ENCODE data around the gene FLT1.

FLT1 gene

GRCh38 chr13:28529836-28530235, 34.9 kb upstream of the FLT1 start:
- ChIA-PET CTCF (interaction anchor here (0.6 to 0.7 kb wide), 2 partner anchors 62 to 354 kb away, joined by 3 read pairs; no protein-coding TSS in a partner anchor), POLR2A (no interaction called here)
- TF ChIP-seq HOXA7 (CRISPR knock-in tag; IDR thresholded peaks at IDR 0.05; ENCODE audit: borderline replicate concordance) (no peak), ZNF391 (tag by site-specific recombination; IDR thresholded peaks at IDR 0.05; ENCODE audit: borderline replicate concordance, low read depth) (no peak), PRDM10 (tag by site-specific recombination; IDR thresholded peaks at IDR 0.05) (no peak), ZNF112 (tag by site-specific recombination; IDR thresholded peaks at IDR 0.05) (no peak), GFI1B (tag by site-specific recombination; IDR thresholded peaks at IDR 0.05) (no peak), IKZF3 (tag by site-specific recombination; IDR thresholded peaks at IDR 0.05) (no peak), KLF1 (tag by site-specific recombination; IDR thresholded peaks at IDR 0.05) (no peak)
- no peaks in the 10 kb centered on the region for H3K36me3 ChIP-seq (ENCODE audit: control insufficient read depth in 2 of 2, insufficient read depth in 1 of 2, low read length in 2 of 2)
- no peak overlapping the region for H3K4me3 ChIP-seq (ENCODE audit: low read depth, low read length)
- no peaks in the 10 kb centered on the region for H3K9me3 ChIP-seq (ENCODE audit: control insufficient read depth, insufficient read depth, low read depth, low read length)
- H3K4me1 ChIP-seq (ENCODE audit: control insufficient read depth, insufficient read depth, low read length) = no peaks in the 10 kb centered on the region
- no peak overlapping the region for H3K27ac ChIP-seq (ENCODE audit: extremely low read depth, low read depth, low read length)

DNA sequence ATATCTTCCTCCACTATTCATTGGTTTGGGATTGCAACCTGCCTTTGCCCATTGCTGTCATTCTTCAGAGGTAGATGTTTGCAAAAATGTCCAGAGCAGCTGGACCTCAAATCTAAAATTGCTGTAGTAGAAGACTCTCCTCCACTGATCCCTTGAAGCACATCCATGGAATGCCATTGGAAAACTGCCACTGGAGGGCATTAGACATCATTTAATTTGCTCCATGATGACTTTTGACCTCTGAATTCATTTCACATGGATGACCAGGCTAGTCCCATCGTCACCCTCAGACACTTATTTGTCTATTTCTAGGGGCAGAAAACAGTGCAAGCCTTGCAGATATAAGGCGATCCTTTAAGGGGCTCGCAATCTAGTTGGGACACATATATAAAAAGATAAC, 33.9 kb upstream of the FLT1 start:
- TF ChIP-seq SP3 (tag by site-specific recombination; IDR thresholded peaks at IDR 0.05) (no peak), KLF8 (tag by site-specific recombination; IDR thresholded peaks at IDR 0.05) (no peak), ZFP69B (tag by site-specific recombination; IDR thresholded peaks at IDR 0.05) (no peak), REPIN1 (tag by site-specific recombination; IDR thresholded peaks at IDR 0.05; ENCODE audit: low read depth) (no peak), ZNF248 (tag by site-specific recombination; IDR thresholded peaks at IDR 0.05) (no peak), GLI4 (tag by site-specific recombination; IDR thresholded peaks at IDR 0.05) (no peak), ZNF311 (tag by site-specific recombination; IDR thresholded peaks at IDR 0.05; ENCODE audit: borderline replicate concordance) (no peak), ZNF626 (tag by site-specific recombination; IDR thresholded peaks at IDR 0.05) (no peak), ZNF133 (tag by site-specific recombination; IDR thresholded peaks at IDR 0.05) (no peak), GLIS1 (tag by site-specific recombination; IDR thresholded peaks at IDR 0.05) (no peak)
- TF ChIP-seq, protein P1, sequence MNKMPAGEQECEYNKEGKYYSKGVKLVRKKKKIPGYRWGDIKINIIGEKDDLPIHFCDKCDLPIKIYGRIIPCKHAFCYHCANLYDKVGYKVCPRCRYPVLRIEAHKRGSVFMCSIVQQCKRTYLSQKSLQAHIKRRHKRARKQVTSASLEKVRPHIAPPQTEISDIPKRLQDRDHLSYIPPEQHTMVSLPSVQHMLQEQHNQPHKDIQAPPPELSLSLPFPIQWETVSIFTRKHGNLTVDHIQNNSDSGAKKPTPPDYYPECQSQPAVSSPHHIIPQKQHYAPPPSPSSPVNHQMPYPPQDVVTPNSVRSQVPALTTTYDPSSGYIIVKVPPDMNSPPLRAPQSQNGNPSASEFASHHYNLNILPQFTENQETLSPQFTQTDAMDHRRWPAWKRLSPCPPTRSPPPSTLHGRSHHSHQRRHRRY (tag by site-specific recombination; IDR thresholded peaks at IDR 0.05) = no peak
- TF ChIP-seq, protein P2, sequence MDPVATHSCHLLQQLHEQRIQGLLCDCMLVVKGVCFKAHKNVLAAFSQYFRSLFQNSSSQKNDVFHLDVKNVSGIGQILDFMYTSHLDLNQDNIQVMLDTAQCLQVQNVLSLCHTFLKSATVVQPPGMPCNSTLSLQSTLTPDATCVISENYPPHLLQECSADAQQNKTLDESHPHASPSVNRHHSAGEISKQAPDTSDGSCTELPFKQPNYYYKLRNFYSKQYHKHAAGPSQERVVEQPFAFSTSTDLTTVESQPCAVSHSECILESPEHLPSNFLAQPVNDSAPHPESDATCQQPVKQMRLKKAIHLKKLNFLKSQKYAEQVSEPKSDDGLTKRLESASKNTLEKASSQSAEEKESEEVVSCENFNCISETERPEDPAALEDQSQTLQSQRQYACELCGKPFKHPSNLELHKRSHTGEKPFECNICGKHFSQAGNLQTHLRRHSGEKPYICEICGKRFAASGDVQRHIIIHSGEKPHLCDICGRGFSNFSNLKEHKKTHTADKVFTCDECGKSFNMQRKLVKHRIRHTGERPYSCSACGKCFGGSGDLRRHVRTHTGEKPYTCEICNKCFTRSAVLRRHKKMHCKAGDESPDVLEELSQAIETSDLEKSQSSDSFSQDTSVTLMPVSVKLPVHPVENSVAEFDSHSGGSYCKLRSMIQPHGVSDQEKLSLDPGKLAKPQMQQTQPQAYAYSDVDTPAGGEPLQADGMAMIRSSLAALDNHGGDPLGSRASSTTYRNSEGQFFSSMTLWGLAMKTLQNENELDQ (tag by site-specific recombination; IDR thresholded peaks at IDR 0.05; ENCODE audit: low read depth) = no peak
- Histone ChIP-seq H3K9me3 (ENCODE audit: control insufficient read depth, insufficient read depth, low read depth, low read length) (no peaks in the 10 kb centered on the region), H3K4me3 (ENCODE audit: low read depth, low read length) (no peak overlapping the region), H3K27ac (ENCODE audit: extremely low read depth, low read depth, low read length) (no peak overlapping the region), H3K36me3 (ENCODE audit: control insufficient read depth in 2 of 2, insufficient read depth in 1 of 2, low read length in 2 of 2) (no peaks in the 10 kb centered on the region), H3K4me1 (ENCODE audit: control insufficient read depth, insufficient read depth, low read length) (no peaks in the 10 kb centered on the region)
- CTCF ChIA-PET = interaction anchor here (1.0 kb wide), 1 partner anchor 108 kb away, joined by 4 read pairs; no protein-coding TSS in a partner anchor
- POLR2A ChIA-PET = no interaction called here
